ENCODE results near the gene ZBTB24.

DNA sequence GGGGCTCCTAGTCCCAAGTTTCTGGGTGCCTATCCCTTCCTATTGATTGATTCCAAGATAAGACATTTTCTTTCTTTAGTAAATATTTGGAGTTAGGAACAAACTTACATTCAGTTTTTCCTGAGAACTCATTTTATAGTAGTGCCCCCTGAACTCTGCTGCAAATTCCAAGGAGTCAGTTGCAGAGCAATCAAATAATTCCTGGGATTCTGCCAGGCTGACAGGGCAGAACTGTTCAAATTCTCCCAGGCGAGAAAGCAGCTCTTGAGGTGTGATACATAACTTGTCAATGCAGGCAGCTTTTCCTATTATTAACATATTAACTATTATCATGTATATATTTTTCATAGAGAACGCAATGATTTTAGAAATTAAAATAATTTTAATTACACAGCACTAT lies 15.9 kb upstream of the ZBTB24 start:
- TF ChIP-seq TAF1 (CRISPR knock-in tag; IDR thresholded peaks at IDR 0.05) (no peak), EP300 (IDR thresholded peaks at IDR 0.05; ENCODE audit: low read depth in 2 of 2, low read length in 2 of 2) (no peak), EP300 (CRISPR knock-in tag; IDR thresholded peaks at IDR 0.05; ENCODE audit: borderline replicate concordance) (no peak), CREB1 (IDR thresholded peaks at IDR 0.05) (no peak), CREB1 (CRISPR knock-in tag; IDR thresholded peaks at IDR 0.05) (no peak), BRCA1 (CRISPR knock-in tag; IDR thresholded peaks at IDR 0.05) (no peak), RAD21 (CRISPR knock-in tag; IDR thresholded peaks at IDR 0.05) (no peak), SETDB1 (CRISPR knock-in tag; IDR thresholded peaks at IDR 0.05; ENCODE audit: borderline replicate concordance) (no peak)
- TF ChIP-seq, protein P1, sequence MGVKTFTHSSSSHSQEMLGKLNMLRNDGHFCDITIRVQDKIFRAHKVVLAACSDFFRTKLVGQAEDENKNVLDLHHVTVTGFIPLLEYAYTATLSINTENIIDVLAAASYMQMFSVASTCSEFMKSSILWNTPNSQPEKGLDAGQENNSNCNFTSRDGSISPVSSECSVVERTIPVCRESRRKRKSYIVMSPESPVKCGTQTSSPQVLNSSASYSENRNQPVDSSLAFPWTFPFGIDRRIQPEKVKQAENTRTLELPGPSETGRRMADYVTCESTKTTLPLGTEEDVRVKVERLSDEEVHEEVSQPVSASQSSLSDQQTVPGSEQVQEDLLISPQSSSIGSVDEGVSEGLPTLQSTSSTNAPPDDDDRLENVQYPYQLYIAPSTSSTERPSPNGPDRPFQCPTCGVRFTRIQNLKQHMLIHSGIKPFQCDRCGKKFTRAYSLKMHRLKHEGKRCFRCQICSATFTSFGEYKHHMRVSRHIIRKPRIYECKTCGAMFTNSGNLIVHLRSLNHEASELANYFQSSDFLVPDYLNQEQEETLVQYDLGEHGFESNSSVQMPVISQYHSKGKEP (CRISPR knock-in tag; IDR thresholded peaks at IDR 0.05), result no peak
- TF ChIP-seq, protein P2, sequence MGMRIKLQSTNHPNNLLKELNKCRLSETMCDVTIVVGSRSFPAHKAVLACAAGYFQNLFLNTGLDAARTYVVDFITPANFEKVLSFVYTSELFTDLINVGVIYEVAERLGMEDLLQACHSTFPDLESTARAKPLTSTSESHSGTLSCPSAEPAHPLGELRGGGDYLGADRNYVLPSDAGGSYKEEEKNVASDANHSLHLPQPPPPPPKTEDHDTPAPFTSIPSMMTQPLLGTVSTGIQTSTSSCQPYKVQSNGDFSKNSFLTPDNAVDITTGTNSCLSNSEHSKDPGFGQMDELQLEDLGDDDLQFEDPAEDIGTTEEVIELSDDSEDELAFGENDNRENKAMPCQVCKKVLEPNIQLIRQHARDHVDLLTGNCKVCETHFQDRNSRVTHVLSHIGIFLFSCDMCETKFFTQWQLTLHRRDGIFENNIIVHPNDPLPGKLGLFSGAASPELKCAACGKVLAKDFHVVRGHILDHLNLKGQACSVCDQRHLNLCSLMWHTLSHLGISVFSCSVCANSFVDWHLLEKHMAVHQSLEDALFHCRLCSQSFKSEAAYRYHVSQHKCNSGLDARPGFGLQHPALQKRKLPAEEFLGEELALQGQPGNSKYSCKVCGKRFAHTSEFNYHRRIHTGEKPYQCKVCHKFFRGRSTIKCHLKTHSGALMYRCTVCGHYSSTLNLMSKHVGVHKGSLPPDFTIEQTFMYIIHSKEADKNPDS (CRISPR knock-in tag; IDR thresholded peaks at IDR 0.05), result no peak
- TF ChIP-seq, protein P3, sequence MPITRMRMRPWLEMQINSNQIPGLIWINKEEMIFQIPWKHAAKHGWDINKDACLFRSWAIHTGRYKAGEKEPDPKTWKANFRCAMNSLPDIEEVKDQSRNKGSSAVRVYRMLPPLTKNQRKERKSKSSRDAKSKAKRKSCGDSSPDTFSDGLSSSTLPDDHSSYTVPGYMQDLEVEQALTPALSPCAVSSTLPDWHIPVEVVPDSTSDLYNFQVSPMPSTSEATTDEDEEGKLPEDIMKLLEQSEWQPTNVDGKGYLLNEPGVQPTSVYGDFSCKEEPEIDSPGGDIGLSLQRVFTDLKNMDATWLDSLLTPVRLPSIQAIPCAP (CRISPR knock-in tag; IDR thresholded peaks at IDR 0.05; ENCODE audit: low read depth), result no peak
- TF ChIP-seq, protein P4, sequence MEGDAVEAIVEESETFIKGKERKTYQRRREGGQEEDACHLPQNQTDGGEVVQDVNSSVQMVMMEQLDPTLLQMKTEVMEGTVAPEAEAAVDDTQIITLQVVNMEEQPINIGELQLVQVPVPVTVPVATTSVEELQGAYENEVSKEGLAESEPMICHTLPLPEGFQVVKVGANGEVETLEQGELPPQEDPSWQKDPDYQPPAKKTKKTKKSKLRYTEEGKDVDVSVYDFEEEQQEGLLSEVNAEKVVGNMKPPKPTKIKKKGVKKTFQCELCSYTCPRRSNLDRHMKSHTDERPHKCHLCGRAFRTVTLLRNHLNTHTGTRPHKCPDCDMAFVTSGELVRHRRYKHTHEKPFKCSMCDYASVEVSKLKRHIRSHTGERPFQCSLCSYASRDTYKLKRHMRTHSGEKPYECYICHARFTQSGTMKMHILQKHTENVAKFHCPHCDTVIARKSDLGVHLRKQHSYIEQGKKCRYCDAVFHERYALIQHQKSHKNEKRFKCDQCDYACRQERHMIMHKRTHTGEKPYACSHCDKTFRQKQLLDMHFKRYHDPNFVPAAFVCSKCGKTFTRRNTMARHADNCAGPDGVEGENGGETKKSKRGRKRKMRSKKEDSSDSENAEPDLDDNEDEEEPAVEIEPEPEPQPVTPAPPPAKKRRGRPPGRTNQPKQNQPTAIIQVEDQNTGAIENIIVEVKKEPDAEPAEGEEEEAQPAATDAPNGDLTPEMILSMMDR (CRISPR knock-in tag; IDR thresholded peaks at IDR 0.05), result no peak
